Stimulated activated CD8-positive, alpha-beta memory T cell treated with anti-CD3 and anti-CD28 coated beads, Interleukin-7, amount 100 ng/mL, for 48 hours (primary cell): ENCODE results near the gene TULP1.

Experiments
- DNase-seq, 2 donors: peaks; one replicate each; pipeline ENCODE4 v3.0.0-alpha.2; 2020; ENCODE audit warnings: low read depth in 1 of 2; ENCODE audit errors: extremely low read depth in 1 of 2

The TULP1 gene

GRCh38 chr6:35485402-35485877, 27.3 kb downstream of the TULP1 start:
- no peak for DNase-seq

- no peak for DNase-seq
Observed at GRCh38 chr6:35484921-35485392, 27.7 kb downstream of the TULP1 start.

- DNase-seq: no peak
Observed at GRCh38 chr6:35483893-35484645, 28.6 kb downstream of the TULP1 start.

GRCh38 chr6:35483490-35483889, 29.2 kb downstream of the TULP1 start:
- no peak for DNase-seq

- no peak for DNase-seq
Observed at GRCh38 chr6:35483062-35483461, 29.6 kb downstream of the TULP1 start.

- DNase-seq: no peak
Observed at GRCh38 chr6:35481226-35481625, 31.5 kb downstream of the TULP1 start.

GRCh38 chr6:35480176-35480575, 32.5 kb downstream of the TULP1 start:
- no peak for DNase-seq

GRCh38 chr6:35478259-35478658, 34.4 kb downstream of the TULP1 start:
- DNase-seq: no peak

- no peak for DNase-seq
Observed at GRCh38 chr6:35477551-35478179, 35.0 kb downstream of the TULP1 start.

GRCh38 chr6:35477028-35477427, 35.7 kb downstream of the TULP1 start:
- no peak for DNase-seq

- DNase-seq: no peak
Observed at GRCh38 chr6:35476004-35476403, 36.7 kb downstream of the TULP1 start.

GRCh38 chr6:35475573-35475972, 37.1 kb downstream of the TULP1 start:
- DNase-seq: no peak

GRCh38 chr6:35474942-35475570, 37.6 kb downstream of the TULP1 start:
- DNase-seq: no peak

GRCh38 chr6:35474131-35474941, 38.4 kb downstream of the TULP1 start:
- DNase-seq: no peak

GRCh38 chr6:35473850-35474130, 38.9 kb downstream of the TULP1 start:
- DNase-seq: no peak

GRCh38 chr6:35473075-35473849, 39.4 kb downstream of the TULP1 start:
- DNase-seq: peak in 1 of 2 donors; percentile 23

GRCh38 chr6:35471836-35472345, 40.8 kb downstream of the TULP1 start:
- DNase-seq: no peak

GRCh38 chr6:35470663-35471120, 42.0 kb downstream of the TULP1 start:
- no peak for DNase-seq

GRCh38 chr6:35469751-35470662, 42.7 kb downstream of the TULP1 start:
- DNase-seq: no peak
